HEK293 (cell line): ENCODE measurements around the gene TMEM255B.
A peak's percentile ranks its signal among the peaks of the same experiment; 100 is the strongest.

Experiments used
- CTCF ChIA-PET: fragments of 350-600 bp; formaldehyde crosslinking; extraction: SDS; loops from one replicate; lab custom pipeline; 2021; ENCODE audit warnings: antibody characterized with exemption; lab: Yijun Ruan, JAX
- POLR2A ChIA-PET: fragments of 300-600 bp; formaldehyde crosslinking; extraction: SDS; loops from one replicate; lab custom pipeline; 2020; ENCODE audit warnings: antibody characterized with exemption, inconsistent platforms; lab: Yijun Ruan, JAX
- H3K27ac ChIP-seq: fragments of 200-500 bp; sonication (Bioruptor generic); 2 replicates; pipeline ENCODE4 v1.5.1; 2014; ENCODE audit warnings: low read depth, low read length, control low read depth, inconsistent platforms; ENCODE audit errors: extremely low read depth
- H3K36me3 ChIP-seq, 2 experiments: fragments of 200-500 bp in 1 of 2; sonication (Bioruptor generic) in 1 of 2; 1 replicate in 1 of 2; 2 replicates in 1 of 2; pipeline ENCODE4 v1.5.1; 2014 to 2017; ENCODE audit warnings: inconsistent platforms in 2 of 2, low read length in 2 of 2; ENCODE audit not compliant: control insufficient read depth in 2 of 2, insufficient read depth in 1 of 2
- H3K4me1 ChIP-seq: fragments of 200-500 bp; sonication (Bioruptor generic); 2 replicates; pipeline ENCODE4 v1.5.1; 2014; ENCODE audit warnings: mild to moderate bottlenecking, low read length, inconsistent platforms; ENCODE audit not compliant: control insufficient read depth, insufficient read depth
- H3K4me3 ChIP-seq: 2 replicates; pipeline ENCODE4 v1.5.1; 2011; ENCODE audit warnings: low read depth, mild to moderate bottlenecking, control low read depth, low read length, moderate library complexity
- H3K9me3 ChIP-seq: fragments of 200-500 bp; sonication (Bioruptor generic); 2 replicates; pipeline ENCODE4 v1.5.1; 2014; ENCODE audit warnings: low read depth, low read length, inconsistent platforms; ENCODE audit not compliant: control insufficient read depth, insufficient read depth
- OSR2 ChIP-seq: fragments of 450-650 bp; formaldehyde crosslinking; IDR thresholded peaks from 2 replicates; pipeline ENCODE4 v1.5.1; 2016; ENCODE audit warnings: missing biosample characterization, missing genetic modification characterization
- SCRT1 ChIP-seq: fragments of 450-650 bp; formaldehyde crosslinking; IDR thresholded peaks from 2 replicates; pipeline ENCODE4 v1.5.1; 2016; ENCODE audit warnings: missing biosample characterization, missing genetic modification characterization, borderline replicate concordance
- SP2 ChIP-seq: fragments of 450-650 bp; formaldehyde crosslinking; IDR thresholded peaks from 2 replicates; pipeline ENCODE4 v1.5.1; 2016; ENCODE audit warnings: missing biosample characterization, missing genetic modification characterization
- ZBTB1 ChIP-seq: fragments of 450-650 bp; formaldehyde crosslinking; IDR thresholded peaks from 2 replicates; pipeline ENCODE4 v1.5.1; 2016; ENCODE audit warnings: missing biosample characterization, missing genetic modification characterization
- ZBTB20 ChIP-seq: fragments of 450-650 bp; formaldehyde crosslinking; IDR thresholded peaks from 2 replicates; pipeline ENCODE4 v1.5.1; 2016; ENCODE audit warnings: missing biosample characterization, missing genetic modification characterization
- ZNF121 ChIP-seq: fragments of 450-650 bp; formaldehyde crosslinking; IDR thresholded peaks from 2 replicates; pipeline ENCODE4 v1.5.1; 2016; ENCODE audit warnings: missing biosample characterization, missing genetic modification characterization
- ZNF24 ChIP-seq: fragments of 450-650 bp; formaldehyde crosslinking; IDR thresholded peaks from 2 replicates; pipeline ENCODE4 v1.5.1; 2016; ENCODE audit warnings: missing biosample characterization, missing genetic modification characterization
- ZNF37A ChIP-seq: fragments of 450-650 bp; IDR thresholded peaks from 2 replicates; pipeline ENCODE4 v1.5.1; 2018; ENCODE audit warnings: missing biosample characterization, missing genetic modification characterization
- ZNF426 ChIP-seq: fragments of 450-650 bp; formaldehyde crosslinking; IDR thresholded peaks from 2 replicates; pipeline ENCODE4 v1.5.1; 2017; ENCODE audit warnings: missing biosample characterization, missing genetic modification characterization, mild to moderate bottlenecking, inconsistent platforms, moderate library complexity
- ZNF660 ChIP-seq: fragments of 450-650 bp; IDR thresholded peaks from 2 replicates; pipeline ENCODE4 v1.5.1; 2018; ENCODE audit warnings: missing biosample characterization, mild to moderate bottlenecking, missing genetic modification characterization
- TF ChIP-seq, protein P1 (sequence below): fragments of 450-650 bp; formaldehyde crosslinking; IDR thresholded peaks from 2 replicates; pipeline ENCODE4 v1.5.1; 2016; ENCODE audit warnings: missing biosample characterization, missing genetic modification characterization
- TF ChIP-seq, protein P2 (sequence below): fragments of 450-650 bp; formaldehyde crosslinking; optimal IDR thresholded peaks from 2 replicates; pipeline ENCODE3; 2016; ENCODE audit warnings: missing biosample characterization, mild to moderate bottlenecking, missing genetic modification characterization
- TF ChIP-seq, protein P3 (sequence below): fragments of 450-650 bp; formaldehyde crosslinking; IDR thresholded peaks from 2 replicates; pipeline ENCODE4 v1.5.1; 2016; ENCODE audit warnings: missing biosample characterization, missing genetic modification characterization

The TMEM255B gene

GRCh38 chr13:113801289-113801961 lies 42.4 kb downstream of the TMEM255B start (continued):
- TF ChIP-seq, protein P1, sequence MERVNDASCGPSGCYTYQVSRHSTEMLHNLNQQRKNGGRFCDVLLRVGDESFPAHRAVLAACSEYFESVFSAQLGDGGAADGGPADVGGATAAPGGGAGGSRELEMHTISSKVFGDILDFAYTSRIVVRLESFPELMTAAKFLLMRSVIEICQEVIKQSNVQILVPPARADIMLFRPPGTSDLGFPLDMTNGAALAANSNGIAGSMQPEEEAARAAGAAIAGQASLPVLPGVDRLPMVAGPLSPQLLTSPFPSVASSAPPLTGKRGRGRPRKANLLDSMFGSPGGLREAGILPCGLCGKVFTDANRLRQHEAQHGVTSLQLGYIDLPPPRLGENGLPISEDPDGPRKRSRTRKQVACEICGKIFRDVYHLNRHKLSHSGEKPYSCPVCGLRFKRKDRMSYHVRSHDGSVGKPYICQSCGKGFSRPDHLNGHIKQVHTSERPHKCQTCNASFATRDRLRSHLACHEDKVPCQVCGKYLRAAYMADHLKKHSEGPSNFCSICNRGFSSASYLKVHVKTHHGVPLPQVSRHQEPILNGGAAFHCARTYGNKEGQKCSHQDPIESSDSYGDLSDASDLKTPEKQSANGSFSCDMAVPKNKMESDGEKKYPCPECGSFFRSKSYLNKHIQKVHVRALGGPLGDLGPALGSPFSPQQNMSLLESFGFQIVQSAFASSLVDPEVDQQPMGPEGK (tag by site-specific recombination) = no peak
- TF ChIP-seq, protein P2, sequence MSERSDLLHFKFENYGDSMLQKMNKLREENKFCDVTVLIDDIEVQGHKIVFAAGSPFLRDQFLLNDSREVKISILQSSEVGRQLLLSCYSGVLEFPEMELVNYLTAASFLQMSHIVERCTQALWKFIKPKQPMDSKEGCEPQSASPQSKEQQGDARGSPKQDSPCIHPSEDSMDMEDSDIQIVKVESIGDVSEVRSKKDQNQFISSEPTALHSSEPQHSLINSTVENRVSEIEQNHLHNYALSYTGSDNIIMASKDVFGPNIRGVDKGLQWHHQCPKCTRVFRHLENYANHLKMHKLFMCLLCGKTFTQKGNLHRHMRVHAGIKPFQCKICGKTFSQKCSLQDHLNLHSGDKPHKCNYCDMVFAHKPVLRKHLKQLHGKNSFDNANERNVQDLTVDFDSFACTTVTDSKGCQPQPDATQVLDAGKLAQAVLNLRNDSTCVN = no peak
- no peak for TF ChIP-seq ZNF660 (tag by site-specific recombination)
- no peak for TF ChIP-seq ZNF24 (tag by site-specific recombination)
- TF ChIP-seq, all 188 proteins: peak for 0

DNA sequence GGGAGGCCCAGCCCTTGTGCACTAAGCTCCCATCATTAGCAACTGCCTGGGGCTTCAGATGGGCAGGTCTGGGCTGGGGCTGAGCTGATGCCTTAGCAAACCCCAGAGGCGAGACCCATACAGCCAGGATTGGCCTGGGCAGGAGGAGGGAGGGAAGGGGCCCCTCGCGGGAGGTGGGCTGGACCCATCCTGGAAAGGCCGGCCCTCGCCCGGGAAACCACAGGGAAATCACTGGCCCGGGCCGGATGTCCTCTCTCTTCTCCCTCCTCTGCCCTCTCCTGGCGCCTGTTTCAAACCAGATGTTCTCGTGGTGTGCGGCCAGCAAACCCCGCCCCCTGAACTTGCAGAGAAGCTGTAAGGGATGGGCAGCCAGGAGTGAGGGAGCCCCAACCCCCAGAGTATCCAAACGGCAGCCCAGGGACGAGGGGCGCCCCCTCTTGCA lies 43.1 kb downstream of the TMEM255B start:
- POLR2A ChIA-PET = no interaction called here
- H3K36me3 ChIP-seq = no peaks in the 10 kb centered on the region
- H3K9me3 ChIP-seq = no peaks in the 10 kb centered on the region
- H3K4me1 ChIP-seq = no peaks in the 10 kb centered on the region
- no peak overlapping the region for H3K4me3 ChIP-seq
- CTCF ChIA-PET = interaction anchor here (0.6 to 0.9 kb wide), 3 partner anchors 9 to 51 kb away, joined by 3 to 7 read pairs (median 3); no protein-coding TSS in a partner anchor
- H3K27ac ChIP-seq = no peak overlapping the region
- TF ChIP-seq SP2 (tag by site-specific recombination) = peak; percentile 16; the same call in 1 of the 2 replicates
- peak; percentile 40; the same call in 1 of the 2 replicates for TF ChIP-seq ZBTB20 (tag by site-specific recombination)
- no peak for TF ChIP-seq OSR2 (tag by site-specific recombination)

DNA sequence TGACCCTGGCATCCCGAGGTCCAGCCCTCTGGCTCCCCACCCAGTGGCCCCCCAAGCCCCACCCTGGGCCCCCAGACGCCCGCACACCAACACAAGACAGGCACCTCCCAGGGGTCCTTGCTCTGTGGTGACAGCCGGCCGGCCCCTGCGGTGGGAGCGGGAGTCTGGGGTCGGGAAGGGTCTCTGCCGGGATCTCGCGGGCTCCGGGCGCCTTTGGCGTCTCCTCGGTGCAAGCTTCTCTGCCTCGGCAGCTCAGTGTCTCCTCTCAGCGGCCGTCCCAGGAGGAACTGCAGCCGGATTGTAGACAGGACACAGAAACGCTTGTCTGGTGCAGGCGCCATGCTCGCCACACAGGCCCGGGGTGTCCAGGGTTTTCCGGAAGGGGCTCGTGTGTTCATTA lies 43.7 kb downstream of the TMEM255B start:
- TF ChIP-seq ZBTB1 (tag by site-specific recombination) (no peak), ZNF37A (tag by site-specific recombination) (no peak), SCRT1 (tag by site-specific recombination) (no peak), ZNF426 (no peak)
- no peak overlapping the region for H3K4me3 ChIP-seq
- no peaks in the 10 kb centered on the region for H3K36me3 ChIP-seq
- H3K9me3 ChIP-seq = no peaks in the 10 kb centered on the region
- no peaks in the 10 kb centered on the region for H3K4me1 ChIP-seq
- POLR2A ChIA-PET = no interaction called here
- no peak overlapping the region for H3K27ac ChIP-seq
- CTCF ChIA-PET = interaction anchor here (0.9 kb wide), 1 partner anchor 10 kb away, joined by 7 read pairs; no protein-coding TSS in a partner anchor

- TF ChIP-seq ZNF121 = no peak
- TF ChIP-seq, protein P3, sequence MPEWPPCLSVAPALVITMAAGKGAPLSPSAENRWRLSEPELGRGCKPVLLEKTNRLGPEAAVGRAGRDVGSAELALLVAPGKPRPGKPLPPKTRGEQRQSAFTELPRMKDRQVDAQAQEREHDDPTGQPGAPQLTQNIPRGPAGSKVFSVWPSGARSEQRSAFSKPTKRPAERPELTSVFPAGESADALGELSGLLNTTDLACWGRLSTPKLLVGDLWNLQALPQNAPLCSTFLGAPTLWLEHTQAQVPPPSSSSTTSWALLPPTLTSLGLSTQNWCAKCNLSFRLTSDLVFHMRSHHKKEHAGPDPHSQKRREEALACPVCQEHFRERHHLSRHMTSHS (tag by site-specific recombination) = no peak
- CTCF ChIA-PET = no interaction called here
- Histone ChIP-seq H3K36me3 (no peaks in the 10 kb centered on the region), H3K4me3 (no peak overlapping the region), H3K4me1 (no peaks in the 10 kb centered on the region), H3K27ac (no peak overlapping the region), H3K9me3 (no peaks in the 10 kb centered on the region)
- POLR2A ChIA-PET = no interaction called here
Observed at GRCh38 chr13:113803409-113804016, 44.5 kb downstream of the TMEM255B start.
